ENCODE results near the gene NRG2.

Gene NRG2

GRCh38 chr5:139797856-139798510 lies 245.1 kb downstream of the NRG2 start:
- no peak for DNase-seq

GRCh38 chr5:139797335-139797734 lies 245.8 kb downstream of the NRG2 start:
- no peak for DNase-seq
